ENCODE measurements around the gene WDR12.
"Not testable (repeated sequence)": the region's sequence is repeated elsewhere in the genome, so short reads cannot be mapped to it uniquely, and the experiment has no call there.

Gene WDR12

DNA sequence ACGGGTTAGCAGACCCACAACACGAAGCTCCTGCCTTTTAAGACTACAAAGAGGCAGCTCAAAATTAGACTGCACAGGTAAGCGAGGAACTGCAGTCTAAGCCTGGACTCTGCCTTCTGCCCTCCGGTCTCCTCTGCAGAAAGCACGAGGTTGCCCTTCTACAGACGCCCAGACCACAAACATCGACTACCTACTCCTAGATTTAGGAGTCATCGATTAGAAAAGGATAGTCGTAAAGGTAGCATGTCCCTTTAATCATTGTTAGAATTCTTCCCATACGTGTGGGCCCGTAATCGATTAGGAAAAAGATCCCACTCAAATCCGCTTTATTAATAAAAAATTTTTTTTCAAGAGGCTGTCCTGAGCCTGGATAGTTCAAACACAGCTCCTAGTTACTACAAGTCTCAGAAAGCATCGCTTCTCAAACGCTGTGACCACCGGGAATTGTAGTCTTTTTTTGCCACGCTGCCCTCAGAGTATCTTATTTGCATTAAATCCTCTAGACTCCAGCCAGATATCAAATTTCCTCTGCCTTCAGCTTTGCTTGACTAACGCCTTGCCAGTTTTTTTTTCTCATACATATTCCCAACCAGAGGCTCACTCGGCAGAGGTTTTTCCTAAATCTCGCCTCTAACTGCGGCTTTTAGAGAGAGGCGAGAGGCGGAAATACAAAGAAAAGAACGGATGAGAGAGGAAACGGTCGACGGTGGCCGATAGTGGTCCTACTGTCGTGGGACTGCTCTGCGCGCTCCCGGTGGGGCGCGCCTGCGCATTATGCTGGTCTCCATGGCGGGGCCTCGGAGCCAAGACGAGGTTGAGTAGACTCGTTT lies at the start of gene WDR12, which contains the start of gene CARF:
Gene WDR12, minus strand, starts transcription at position 162 of the 830 bp plus-strand sequence. CDS start 197 bp downstream, outside the sequence.
Gene CARF, plus strand, starts transcription at position 764 of the 830 bp plus-strand sequence. CDS start 29,628 bp downstream, outside the sequence.
- DNase-seq (ENCODE audit: low spot score): peak; percentile 94

DNA sequence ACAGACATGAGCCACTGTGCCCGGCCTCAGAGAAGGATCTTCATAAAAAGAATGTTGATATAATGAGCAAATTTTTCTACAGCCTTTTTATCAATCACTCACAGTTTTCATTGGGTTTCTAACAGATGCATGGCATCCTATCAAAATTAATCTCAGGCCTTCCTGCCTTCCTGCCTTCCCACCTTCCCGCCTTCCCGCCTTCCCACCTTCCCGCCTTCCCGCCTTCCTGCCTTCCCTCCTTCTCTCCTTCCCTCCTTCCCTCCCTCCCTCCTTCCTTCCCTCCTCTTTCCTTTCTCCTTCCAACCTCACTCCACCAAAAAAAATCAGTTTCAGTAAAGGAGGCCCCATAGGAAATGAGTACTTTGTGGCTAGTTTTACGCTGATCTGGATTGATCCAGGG lies 49.1 kb upstream of the WDR12 start:
- no peak for DNase-seq (ENCODE audit: low spot score)

DNA sequence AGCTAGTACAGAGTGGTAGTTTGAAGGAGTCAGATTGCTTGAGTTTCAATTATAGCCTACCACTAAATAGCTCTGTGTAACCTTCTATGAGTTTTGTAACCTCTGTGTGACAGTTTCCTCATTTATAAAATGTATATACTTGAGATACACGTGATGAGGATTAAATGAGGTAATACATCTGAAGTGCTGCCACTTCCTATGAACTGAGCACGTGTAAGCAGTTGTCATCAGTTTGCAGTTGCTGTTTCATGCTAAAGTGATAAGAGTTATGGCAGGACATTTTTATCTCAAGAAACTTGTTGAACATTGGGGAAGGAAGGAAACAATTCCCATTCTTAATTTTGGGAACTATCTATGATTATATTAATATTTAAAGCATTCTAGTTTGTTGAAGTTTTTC lies 39.1 kb upstream of the WDR12 start:
- DNase-seq (ENCODE audit: low spot score): no peak

DNA sequence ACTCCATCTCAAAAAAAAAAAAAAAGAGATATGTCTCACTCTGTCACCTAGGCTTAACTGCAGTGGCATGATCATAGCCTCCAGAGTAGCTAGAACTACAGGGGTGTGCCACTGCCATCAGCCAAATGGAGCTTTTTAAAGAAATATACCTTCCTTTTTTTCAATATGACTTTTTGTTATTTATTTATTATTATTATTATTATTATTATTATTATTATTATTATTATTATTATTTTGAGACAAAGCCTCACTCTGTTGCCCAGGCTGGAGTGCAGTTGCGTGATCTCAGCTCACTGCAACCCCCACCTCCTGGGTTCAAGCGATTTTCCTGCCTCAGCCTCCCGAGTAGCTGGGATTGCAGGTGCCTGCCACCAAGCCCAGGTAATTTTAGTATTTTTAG lies 37.9 kb upstream of the WDR12 start:
- DNase-seq (ENCODE audit: low spot score): not testable (repeated sequence)

DNA sequence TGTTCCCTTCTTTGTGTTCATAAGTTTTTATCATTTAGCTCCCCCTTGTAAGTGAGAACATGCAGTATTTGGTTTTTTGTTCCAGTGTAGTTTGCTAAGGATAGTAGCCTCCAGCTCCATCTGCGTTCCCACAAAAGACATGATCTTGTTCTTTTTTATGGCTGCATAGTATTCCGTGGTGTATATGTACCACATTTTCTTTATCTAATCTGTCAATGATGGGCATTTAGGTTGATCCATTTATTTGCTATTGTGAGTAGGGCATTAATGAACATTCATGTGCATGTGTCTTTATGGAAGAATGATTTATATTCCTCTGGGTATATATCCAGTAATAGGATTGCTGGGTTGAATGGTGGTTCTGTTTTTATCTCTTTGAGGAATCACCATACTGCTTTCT lies 34.0 kb upstream of the WDR12 start:
- no peak for DNase-seq (ENCODE audit: low spot score)

DNA sequence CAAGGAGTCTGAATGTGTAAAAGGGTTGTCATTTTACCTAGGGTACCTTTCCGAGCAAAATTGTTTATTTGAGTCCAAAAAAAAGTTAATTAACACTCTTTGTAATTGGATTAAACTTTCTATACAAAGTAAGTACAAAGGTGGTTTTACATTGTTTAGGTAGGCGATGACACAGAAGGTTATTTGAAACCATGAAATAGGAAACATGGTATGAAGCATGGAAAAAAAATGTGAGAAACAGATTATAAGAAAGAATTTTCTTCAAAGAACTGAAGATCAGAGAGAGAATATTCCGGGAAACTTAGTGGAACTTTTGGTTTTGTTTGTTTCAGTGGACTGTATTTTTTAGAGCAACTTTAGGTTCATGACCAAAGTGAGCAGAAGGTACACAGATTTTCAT lies 33.3 kb upstream of the WDR12 start:
- no peak for DNase-seq (ENCODE audit: low spot score)

DNA sequence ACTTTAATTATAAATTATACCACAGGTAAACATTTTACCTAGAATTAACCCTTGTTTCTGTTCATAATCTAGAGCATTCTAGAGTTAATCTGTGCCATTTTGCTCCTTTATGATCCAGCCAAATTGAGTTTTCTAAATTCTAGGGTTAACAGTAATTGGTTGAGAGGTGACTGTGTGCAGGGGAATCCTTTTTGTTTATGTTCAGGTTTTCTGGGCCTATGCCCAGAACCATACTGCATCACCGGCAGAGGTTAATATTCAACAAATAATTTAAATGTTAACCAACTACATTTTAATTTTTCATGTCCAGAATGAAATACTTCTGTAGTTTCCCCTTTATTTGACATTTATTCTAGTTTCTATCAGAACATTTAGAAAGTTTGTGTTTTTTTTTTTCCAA lies 32.9 kb upstream of the WDR12 start:
- DNase-seq (ENCODE audit: low spot score): no peak

DNA sequence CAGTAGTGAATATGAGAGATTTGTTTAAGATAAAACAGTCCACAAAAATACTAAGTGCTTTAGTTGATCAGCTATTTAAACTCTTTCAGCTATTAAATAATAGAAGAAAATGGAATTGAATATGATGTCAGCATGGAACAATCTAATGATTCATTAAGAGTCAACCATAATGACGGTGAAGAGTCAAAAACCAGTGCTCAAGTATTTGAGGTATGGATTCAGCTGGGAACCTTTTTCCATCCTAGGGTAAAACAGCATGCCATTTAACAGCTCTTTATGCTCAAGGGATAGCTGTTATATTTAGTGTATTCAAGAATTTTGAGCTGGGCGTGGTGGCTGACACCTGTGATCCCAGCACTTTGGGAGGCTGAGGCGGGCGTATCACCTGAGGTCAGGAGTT lies 30.3 kb upstream of the WDR12 start:
- no peak for DNase-seq (ENCODE audit: low spot score)

DNA sequence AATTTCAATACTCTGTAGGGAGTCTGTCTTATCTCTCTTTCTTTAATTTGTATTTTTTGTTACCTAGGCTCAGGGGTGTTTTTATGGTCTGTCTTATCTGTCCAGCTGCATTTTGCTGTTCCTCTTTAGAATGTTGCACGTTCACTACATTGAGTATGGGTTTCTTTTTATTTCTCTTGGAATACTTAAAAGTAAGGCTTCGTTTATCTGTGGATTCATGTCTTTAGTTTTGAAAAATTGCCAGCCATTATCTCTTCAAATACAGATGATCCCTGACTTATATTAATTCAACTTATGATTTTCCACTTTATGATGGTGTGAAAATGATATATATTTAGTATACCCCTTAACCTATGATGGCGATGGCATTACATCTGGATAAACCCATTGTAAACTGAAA lies 27.5 kb upstream of the WDR12 start:
- DNase-seq (ENCODE audit: low spot score): no peak

DNA sequence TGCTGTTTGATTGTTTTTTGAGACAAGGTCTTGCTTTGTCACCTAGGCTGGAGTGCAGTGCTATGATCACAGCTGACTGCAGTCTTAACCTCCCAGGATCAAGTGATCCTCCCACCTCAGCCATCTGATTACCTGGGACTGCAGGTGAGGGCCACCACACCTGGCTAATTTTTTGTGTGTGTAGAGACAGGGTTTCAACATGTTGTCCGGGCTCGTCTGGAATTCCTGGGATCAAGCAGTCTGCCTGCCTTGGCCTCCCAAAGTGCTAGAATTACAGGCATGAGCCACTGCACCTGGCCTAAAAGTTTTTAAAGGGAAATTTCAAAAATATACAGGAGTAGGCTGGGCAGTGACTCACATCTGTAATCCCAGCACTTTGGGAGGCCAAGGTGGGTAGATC lies 23.0 kb upstream of the WDR12 start:
- no peak for DNase-seq (ENCODE audit: low spot score)

DNA sequence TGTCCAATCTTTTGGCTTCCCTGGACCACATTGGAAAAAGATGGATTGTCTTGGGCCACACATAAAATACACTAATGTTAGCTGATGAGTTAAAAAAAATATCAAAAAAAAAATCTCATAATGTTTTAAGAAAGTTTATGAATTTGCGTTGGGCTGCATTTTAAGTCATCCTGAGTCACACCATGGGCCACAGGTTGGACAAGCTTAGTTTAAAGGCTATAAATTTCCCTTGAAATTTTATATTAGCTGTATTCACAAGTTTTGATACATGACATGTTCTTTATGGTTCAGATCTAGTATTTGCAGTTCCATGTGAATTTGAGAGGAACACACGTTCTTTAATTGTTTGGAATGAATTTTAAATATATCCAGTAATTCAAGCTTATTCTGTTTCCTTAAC lies 22.5 kb upstream of the WDR12 start:
- no peak for DNase-seq (ENCODE audit: low spot score)

DNA sequence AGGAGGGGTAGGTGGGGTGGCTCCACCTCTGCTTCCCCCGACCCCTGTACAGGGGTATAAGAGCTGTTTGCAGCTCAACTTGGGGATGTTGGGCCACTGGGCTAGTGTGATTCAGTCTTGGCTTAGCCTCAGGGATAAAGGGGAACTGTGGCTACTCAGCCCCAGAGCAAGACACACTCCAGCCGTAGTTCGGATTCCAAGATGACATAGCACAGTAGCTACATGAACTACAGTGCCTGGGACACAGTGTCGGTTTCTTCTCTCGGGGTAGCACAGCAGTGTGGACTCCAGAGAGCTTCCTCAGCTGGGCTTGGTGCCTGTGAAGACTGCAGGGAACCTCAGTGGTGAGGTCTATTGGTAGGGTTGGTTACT lies 21.7 kb upstream of the WDR12 start:
- DNase-seq (ENCODE audit: low spot score): no peak

DNA sequence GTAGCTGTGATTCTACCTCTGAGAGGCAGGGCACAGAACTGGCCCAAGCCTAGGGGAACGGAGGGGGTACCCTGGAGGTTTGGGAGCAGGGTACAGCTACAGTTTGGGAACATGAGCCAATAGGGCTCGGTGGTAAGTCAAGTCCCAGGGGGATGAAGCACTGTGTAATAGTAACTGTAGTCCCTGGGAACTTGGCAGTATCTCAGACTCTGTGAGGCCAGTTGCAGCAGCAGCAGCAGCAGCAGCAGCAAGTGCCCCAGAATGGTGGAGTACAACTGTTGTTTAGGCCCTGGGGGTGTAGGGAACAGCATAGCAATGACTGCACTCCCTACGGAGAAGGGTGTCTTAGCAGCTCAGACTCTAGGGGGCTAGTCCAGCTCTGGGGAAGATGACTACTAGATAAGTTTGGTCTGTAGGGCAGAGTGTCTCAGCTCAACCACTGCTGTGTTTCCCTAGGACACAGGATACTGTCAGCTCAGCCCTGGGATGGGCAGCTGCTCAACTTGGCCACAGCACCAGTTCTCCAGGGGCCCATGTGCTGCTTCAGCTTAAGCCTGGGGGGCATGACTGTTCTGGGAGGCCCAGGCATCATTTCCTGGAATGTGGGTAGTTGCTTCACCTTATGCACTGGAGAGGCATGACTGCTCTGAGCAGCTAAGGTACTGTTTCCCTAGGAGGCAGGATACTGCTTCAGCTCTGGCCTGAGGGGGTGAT lies 21.1 kb upstream of the WDR12 start:
- no peak for DNase-seq (ENCODE audit: low spot score)

DNA sequence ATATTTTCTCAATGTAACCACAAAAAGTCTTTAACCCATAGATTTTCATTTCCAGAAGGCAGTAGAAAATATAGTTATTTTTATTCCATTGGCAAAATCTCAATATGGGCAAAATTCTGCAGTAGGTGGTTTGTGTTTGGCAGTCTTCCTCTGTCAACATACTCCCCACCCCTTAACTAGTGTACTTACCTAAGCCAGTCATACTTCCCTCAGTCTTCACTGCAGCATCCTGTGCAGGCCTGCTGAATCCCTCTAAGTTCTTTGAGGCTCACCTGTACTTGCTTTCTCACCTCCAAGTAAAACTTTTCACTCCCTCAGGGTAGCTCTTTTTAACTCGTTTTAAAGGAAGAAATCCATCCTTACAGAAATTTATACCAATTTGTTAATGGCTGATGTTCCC lies 7.4 kb upstream of the WDR12 start:
- no peak for DNase-seq (ENCODE audit: low spot score)

DNA sequence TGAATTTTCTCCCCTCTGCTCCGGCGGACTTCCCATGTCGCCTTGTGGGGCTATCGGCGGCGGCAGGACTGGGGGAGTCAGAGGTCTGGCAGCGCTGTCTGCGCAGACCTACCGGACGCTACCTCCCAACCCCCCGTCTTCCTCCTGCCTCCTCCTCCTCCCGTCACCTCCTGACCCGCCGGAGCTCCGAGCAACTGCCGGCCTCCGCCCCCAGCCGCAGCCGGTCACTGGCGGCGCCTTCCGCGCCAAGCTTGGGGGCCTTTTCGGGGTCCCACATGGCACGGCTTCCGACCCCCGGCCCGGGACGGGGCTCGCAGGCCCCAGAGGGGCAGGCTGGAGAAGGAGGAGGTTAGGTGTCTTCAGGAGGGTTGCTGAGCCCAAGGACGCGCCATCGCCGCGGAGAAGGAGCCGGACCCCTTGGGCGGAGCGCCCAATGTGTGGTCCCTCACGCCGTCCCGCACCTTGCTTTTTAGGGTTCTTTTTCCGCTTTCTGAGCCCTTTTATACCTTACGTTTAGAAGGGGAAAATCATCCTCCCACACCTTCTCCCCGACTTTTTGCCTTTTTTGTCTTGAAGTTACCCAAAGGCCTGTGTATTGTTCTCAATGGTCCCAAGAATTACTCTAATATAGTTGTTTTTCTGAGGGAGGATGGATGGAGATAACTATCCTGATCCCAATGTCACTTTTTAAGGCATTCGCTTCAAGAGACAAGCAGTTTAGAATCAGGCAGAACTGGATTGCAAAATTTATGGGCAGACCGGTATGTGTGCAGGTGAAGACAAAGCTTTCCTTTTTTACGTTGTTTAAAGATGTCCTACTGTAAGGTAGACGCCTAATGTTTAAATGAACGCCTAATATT lies 1.1 kb upstream of the WDR12 start:
- not testable (repeated sequence) for DNase-seq (ENCODE audit: low spot score)

DNA sequence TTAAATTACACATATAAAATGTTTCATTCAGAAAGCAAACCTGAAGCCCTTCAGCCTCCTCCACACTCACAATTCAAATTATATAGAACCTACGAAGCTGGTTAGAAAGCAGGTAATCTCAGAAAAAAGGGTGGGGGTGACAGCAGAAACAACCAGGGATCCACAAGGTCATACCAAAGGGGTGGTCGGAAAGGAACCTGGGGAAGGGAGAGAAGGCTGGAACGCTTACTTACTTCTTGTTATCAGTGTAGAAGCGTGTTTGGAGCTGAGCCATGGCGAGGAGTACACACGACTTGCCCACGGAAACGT lies 316 bp downstream of the WDR12 start:
- no peak for DNase-seq (ENCODE audit: low spot score)

DNA sequence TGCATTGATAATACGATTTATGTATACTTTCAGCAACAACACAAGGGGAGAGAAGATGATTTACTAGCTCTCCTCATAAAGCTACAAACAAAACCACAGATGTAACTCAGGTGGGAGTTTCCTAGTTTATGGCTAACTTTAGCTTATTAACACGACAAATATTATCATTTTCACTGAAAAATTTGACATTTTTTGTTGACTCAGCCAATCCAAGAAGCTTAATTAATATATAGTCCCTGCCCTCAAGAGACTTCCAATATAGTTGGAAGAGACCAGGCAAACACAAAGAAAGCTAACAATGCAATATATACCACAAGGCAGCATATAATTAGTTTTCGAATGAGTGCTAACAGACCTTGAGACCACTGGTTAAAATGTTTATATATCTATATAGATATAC lies 775 bp downstream of the WDR12 start:
- no peak for DNase-seq (ENCODE audit: low spot score)

DNA sequence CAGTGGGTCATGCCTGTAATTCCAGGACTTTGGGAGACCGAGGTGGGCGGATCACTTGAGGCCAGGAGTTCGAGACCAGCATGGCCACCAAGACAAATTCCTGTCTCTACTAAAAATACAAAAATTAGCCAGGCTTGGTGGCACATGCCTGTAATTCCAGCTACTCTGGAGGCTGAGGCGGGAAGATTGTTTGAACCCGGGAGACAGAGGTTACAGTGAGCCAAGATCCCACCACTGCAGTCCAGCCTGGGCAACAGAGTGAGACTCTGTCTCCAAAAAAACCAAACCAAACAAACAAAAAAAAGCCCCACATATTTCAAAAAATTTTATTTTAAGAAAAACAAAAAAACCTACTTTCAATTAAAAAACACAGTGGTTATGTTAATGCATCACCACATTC lies 1.2 kb downstream of the WDR12 start:
- DNase-seq (ENCODE audit: low spot score): not testable (repeated sequence)

DNA sequence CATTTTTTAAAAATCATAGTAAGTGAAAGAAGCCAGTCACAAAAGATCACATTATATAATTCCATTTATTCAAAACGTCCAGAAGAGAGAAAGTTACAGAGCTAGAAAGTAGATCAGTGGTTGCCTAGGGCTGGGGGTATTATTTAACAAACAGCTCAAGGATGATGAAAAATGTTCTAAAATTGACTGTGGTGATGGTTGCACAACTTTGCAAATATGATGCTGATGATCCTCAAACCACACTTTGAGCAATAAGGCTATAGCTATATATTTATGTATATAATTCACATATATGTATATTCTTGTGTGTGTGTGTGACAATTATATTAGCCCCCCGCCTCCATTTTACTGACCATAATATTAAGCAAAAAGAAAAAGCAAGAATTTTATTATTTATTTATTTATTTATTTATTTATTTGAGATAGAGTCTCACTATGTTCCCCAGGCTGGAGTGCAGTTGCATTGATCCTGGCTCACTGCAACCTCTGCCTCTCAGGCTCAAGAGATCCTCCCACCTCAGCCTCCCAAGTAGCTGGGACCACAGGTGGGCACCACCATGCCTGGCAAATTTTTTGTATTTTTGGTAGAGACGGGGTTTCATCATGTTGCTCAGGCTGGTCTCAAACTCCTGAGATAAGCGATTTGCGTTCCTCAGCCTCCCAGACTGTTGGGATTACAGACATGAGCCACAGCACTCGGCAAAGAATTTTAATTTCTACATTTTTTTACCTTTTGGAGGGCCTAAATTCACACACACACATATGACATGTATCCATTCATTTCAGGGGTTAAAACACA lies 1.9 kb downstream of the WDR12 start:
- no peak for DNase-seq (ENCODE audit: low spot score)

DNA sequence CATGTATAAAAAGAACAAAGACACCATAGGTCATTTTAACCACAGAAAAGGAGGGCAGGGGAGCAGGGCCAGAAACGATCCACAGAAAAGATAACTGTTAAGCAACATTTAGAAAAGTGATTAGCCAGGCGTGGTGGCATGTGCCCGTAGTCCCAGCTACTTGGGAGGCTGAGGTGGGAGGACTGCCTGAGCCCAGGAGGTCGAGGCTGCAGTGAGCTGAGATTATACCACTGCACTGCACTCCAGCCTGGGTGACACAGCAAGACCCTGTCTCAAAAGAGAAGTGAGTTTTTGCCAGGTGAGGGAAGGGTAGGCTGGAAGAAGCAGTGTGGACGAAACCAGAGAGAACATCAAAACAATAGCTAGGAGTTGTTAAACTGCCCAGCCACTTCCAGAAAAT lies 3.3 kb downstream of the WDR12 start:
- no peak for DNase-seq (ENCODE audit: low spot score)

DNA sequence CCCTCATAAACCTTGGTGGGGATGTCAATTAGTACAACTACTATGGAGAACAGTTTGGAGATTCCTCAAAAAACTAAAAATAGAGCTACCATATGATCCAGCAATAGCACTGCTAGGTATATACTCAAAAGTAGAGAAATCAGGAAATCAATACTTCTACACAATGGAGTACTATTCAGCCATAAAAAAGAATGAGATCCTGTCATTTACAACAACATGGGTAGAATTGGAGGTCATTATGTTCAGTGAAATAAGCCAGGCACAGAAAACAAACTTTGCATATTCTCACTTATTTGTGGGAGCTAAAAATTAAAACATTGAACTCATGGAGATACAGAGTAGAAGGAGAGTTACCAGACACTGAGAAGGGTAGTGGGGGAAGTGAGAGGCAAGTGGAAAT lies 6.0 kb downstream of the WDR12 start:
- DNase-seq (ENCODE audit: low spot score): not testable (repeated sequence)

DNA sequence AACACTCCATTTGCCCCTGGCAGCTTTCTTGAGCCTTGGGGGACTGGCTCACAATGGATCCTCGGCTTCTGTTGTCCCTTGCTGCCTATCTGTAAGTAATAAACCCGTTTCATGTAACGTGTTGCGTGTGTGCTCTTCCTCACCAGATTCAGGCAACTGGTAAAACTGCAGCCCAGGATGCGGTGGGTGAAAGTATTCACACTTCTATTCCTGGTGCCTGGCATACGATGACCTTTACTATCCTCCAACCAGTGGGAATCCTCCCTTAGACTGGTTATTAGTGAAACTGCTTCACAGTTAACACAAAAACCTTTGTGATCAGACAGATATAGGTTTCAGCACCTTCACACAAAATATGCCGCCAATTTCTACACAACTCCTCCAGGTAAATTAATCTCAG lies 26.3 kb downstream of the WDR12 start:
- no peak for DNase-seq (ENCODE audit: low spot score)
